NB4 (cell line): ENCODE data around the gene MBOAT2.

Experiments used
- CTCF ChIP-seq: IDR thresholded peaks from one replicate; pipeline ENCODE4 v1.5.1; 2012; ENCODE audit warnings: low read depth, low read length
- MAX ChIP-seq: IDR thresholded peaks from 2 replicates; pipeline ENCODE4 v1.6.1; 2011; ENCODE audit warnings: low read depth, low read length
- POLR2A ChIP-seq: IDR thresholded peaks from 2 replicates; pipeline ENCODE4 v1.6.1; 2011; ENCODE audit warnings: mild to moderate bottlenecking; ENCODE audit not compliant: insufficient read length; ENCODE audit errors: extremely low read depth

GRCh38 chr2:8837795-8838140 lies 165.7 kb downstream of the MBOAT2 start:
- no peak for TF ChIP-seq CTCF
- no peak for TF ChIP-seq MAX
- TF ChIP-seq POLR2A: no peak
